Measurements from ENCODE around the gene GSK3A. TPM values are rescaled to one million over a fixed set of nuclear protein-coding genes. Genes with fewer than 3 reads are reported as not detected.

Gene GSK3A
- total RNA-seq, 1 experiment from 2014 or later: 70.1 TPM

- TF ChIP-seq EZH2 (IDR thresholded peaks at IDR 0.05; ENCODE audit: borderline replicate concordance, low read depth, low read length, poor library complexity, severe bottlenecking): no peak
- peak; percentile 73 for TF ChIP-seq CTCF (conservative IDR thresholded peaks at IDR 0.05; ENCODE audit: low read depth, low read length)
- Histone ChIP-seq H3K4me3 (ENCODE audit: low read depth, low read length, poor library complexity, severe bottlenecking) (no peak overlapping the region), H3K27ac (ENCODE audit: low read depth, low read length, poor library complexity, severe bottlenecking) (peak overlapping the region; percentile 82), H3K9me3 (ENCODE audit: low read depth, low read length, poor library complexity, severe bottlenecking) (no peaks in the 10 kb centered on the region), H3K4me1 (ENCODE audit: insufficient read depth, low read length, poor library complexity, severe bottlenecking) (peaks cover 52% of the 10 kb centered on the region), H3K36me3 (ENCODE audit: insufficient read depth, low read length, poor library complexity, severe bottlenecking) (peaks cover 23% of the 10 kb centered on the region), H3K27me3 (replicated peaks; ENCODE audit: insufficient read depth, low read depth, low read length, poor library complexity) (no peaks in the 10 kb centered on the region)
- intact Hi-C loops (cut with micrococcal nuclease; ENCODE audit: unreplicated experiment): loop anchor here (1.0 kb wide), 2 partner anchors 33 to 79 kb away; partner anchors contain the start of gene MEGF8
- ChIA-PET CTCF (interaction anchor here (0.6 to 3.3 kb wide), 5 partner anchors 9 to 47 kb away, joined by 3 to 27 read pairs (median 3); no protein-coding TSS in a partner anchor), POLR2A (ENCODE audit: low non-redundant PET) (no interaction called here)
- BruUV-seq (replicated peaks): no TSS peak
- DNase-seq (ENCODE audit: low spot score): peak; percentile 85
These were observed 3.9 kb upstream of the GSK3A start for GRCh38 chr19:42246143-42246921.

DNA sequence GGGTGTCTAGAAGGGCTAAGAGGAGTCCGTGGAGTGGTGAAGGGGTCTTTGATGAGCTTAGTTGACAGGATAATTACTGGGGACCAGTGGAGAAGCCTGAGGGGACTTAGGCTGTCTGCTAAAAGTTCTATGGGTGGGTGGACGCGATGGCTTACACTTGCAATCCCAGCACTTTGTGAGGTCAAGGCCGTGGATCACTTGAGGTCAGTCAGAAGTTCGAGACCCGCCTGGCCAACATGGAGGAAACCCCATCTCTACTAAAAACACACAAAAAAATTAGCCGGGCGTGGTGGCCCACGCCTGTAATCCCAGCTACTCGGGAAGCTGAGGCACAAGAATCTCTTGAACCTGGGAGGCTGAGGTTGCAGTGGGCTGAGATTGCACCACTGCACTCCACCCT lies 2.8 kb upstream of the GSK3A start:
- peak overlapping the region; percentile 82 for H3K27ac ChIP-seq (ENCODE audit: low read depth, low read length, poor library complexity, severe bottlenecking)
- no TSS peak for BruUV-seq (replicated peaks)
- no peaks in the 10 kb centered on the region for H3K9me3 ChIP-seq (ENCODE audit: low read depth, low read length, poor library complexity, severe bottlenecking)
- ChIA-PET CTCF (interaction anchor here (0.6 to 3.3 kb wide), 4 partner anchors 34 to 136 kb away, joined by 3 to 27 read pairs (median 4); no protein-coding TSS in a partner anchor), POLR2A (ENCODE audit: low non-redundant PET) (no interaction called here)
- intact Hi-C loops (cut with micrococcal nuclease; ENCODE audit: unreplicated experiment): no loop called here
- H3K36me3 ChIP-seq (ENCODE audit: insufficient read depth, low read length, poor library complexity, severe bottlenecking): peaks cover 20% of the 10 kb centered on the region
- no peak overlapping the region for H3K4me3 ChIP-seq (ENCODE audit: low read depth, low read length, poor library complexity, severe bottlenecking)
- H3K27me3 ChIP-seq (replicated peaks; ENCODE audit: insufficient read depth, low read depth, low read length, poor library complexity): no peaks in the 10 kb centered on the region
- no peak for DNase-seq (ENCODE audit: low spot score)
- peaks cover 46% of the 10 kb centered on the region for H3K4me1 ChIP-seq (ENCODE audit: insufficient read depth, low read length, poor library complexity, severe bottlenecking)
- TF ChIP-seq CTCF (conservative IDR thresholded peaks at IDR 0.05; ENCODE audit: low read depth, low read length) (no peak), EZH2 (IDR thresholded peaks at IDR 0.05; ENCODE audit: borderline replicate concordance, low read depth, low read length, poor library complexity, severe bottlenecking) (no peak)

GRCh38 chr19:42244347-42245220 lies 2.2 kb upstream of the GSK3A start:
- Histone ChIP-seq H3K27ac (ENCODE audit: low read depth, low read length, poor library complexity, severe bottlenecking) (peak overlapping the region; percentile 82), H3K4me1 (ENCODE audit: insufficient read depth, low read length, poor library complexity, severe bottlenecking) (peaks cover 40% of the 10 kb centered on the region), H3K27me3 (replicated peaks; ENCODE audit: insufficient read depth, low read depth, low read length, poor library complexity) (no peaks in the 10 kb centered on the region), H3K4me3 (ENCODE audit: low read depth, low read length, poor library complexity, severe bottlenecking) (peak overlapping the region; percentile 72), H3K36me3 (ENCODE audit: insufficient read depth, low read length, poor library complexity, severe bottlenecking) (peaks cover 18% of the 10 kb centered on the region), H3K9me3 (ENCODE audit: low read depth, low read length, poor library complexity, severe bottlenecking) (no peaks in the 10 kb centered on the region)
- POLR2A ChIA-PET (ENCODE audit: low non-redundant PET): no interaction called here
- TF ChIP-seq EZH2 (IDR thresholded peaks at IDR 0.05; ENCODE audit: borderline replicate concordance, low read depth, low read length, poor library complexity, severe bottlenecking) (no peak), CTCF (conservative IDR thresholded peaks at IDR 0.05; ENCODE audit: low read depth, low read length) (peak; percentile 79)
- intact Hi-C loops (cut with micrococcal nuclease; ENCODE audit: unreplicated experiment): no loop called here
- CTCF ChIA-PET: interaction anchor here (0.6 to 3.3 kb wide), 3 partner anchors 35 to 135 kb away, joined by 3 to 27 read pairs (median 4); no protein-coding TSS in a partner anchor
- BruUV-seq (replicated peaks): no TSS peak
- DNase-seq (ENCODE audit: low spot score): peak; percentile 98
